Hepatocyte (in vitro differentiated cells): Measurements from ENCODE around the gene STARD8.

Source experiments
- EZH2 ChIP-seq: fragments of 200-600 bp; sonication (generic); IDR thresholded peaks from 2 replicates; pipeline ENCODE4 v1.6.1; 2016; ENCODE audit warnings: antibody characterized with exemption, mild to moderate bottlenecking, borderline replicate concordance
- EZH2phosphoT487 ChIP-seq: fragments of 200-600 bp; sonication (generic); IDR thresholded peaks from one replicate; pipeline ENCODE4 v1.6.1; 2018; ENCODE audit warnings: antibody characterized with exemption, mild to moderate bottlenecking, low read depth, moderate library complexity; ENCODE audit not compliant: unreplicated experiment, severe bottlenecking
- TF ChIP-seq, protein P1 (sequence below): fragments of 200-600 bp; sonication (generic); IDR thresholded peaks from 2 replicates; pipeline ENCODE4 v1.5.1; 2016; ENCODE audit warnings: antibody characterized with exemption, mild to moderate bottlenecking; ENCODE audit not compliant: poor library complexity

DNA sequence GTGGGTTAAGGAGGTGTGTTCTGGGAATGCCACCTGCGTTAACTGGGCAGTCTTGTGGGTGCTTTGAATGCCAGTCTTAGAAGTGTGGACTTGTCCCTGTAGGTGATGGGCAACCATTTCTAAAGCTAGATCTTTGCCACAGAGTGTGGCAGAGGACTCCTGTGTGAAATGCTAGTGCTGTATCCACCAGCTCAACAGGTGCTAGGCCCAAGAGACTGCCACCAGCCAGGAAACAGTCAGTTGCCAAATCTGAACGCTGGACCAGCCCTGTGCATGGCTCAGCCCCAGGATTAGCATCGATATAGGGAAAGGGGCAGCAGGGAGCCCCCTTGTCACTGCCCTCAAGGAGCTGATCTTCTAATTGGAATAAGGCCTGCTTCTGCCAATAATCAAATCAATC, 35.3 kb downstream of the STARD8 start:
- TF ChIP-seq EZH2phosphoT487, result no peak
- TF ChIP-seq, protein P1, sequence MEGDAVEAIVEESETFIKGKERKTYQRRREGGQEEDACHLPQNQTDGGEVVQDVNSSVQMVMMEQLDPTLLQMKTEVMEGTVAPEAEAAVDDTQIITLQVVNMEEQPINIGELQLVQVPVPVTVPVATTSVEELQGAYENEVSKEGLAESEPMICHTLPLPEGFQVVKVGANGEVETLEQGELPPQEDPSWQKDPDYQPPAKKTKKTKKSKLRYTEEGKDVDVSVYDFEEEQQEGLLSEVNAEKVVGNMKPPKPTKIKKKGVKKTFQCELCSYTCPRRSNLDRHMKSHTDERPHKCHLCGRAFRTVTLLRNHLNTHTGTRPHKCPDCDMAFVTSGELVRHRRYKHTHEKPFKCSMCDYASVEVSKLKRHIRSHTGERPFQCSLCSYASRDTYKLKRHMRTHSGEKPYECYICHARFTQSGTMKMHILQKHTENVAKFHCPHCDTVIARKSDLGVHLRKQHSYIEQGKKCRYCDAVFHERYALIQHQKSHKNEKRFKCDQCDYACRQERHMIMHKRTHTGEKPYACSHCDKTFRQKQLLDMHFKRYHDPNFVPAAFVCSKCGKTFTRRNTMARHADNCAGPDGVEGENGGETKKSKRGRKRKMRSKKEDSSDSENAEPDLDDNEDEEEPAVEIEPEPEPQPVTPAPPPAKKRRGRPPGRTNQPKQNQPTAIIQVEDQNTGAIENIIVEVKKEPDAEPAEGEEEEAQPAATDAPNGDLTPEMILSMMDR, result no peak
- no peak for TF ChIP-seq EZH2
